ENCODE results near the gene GALNT13.
"Not testable (repeated sequence)": the region's sequence is repeated elsewhere in the genome, so short reads cannot be mapped to it uniquely, and the experiment has no call there.

GALNT13 gene

GRCh38 chr2:154408786-154409185 lies 537.1 kb downstream of the GALNT13 start:
- no peak for DNase-seq (ENCODE audit: low spot score)

- DNase-seq (ENCODE audit: low spot score), result no peak
Observed at GRCh38 chr2:154422251-154422650, 550.5 kb downstream of the GALNT13 start.

- peak; percentile 8 for DNase-seq (ENCODE audit: low spot score)
Observed at GRCh38 chr2:154425994-154426393, 554.3 kb downstream of the GALNT13 start.

- DNase-seq (ENCODE audit: low spot score), result no peak
Observed at GRCh38 chr2:154427453-154427852, 555.7 kb downstream of the GALNT13 start.

GRCh38 chr2:154428022-154428421 lies 556.3 kb downstream of the GALNT13 start:
- DNase-seq (ENCODE audit: low spot score), result no peak

- DNase-seq (ENCODE audit: low spot score), result no peak
Observed at GRCh38 chr2:154433010-154433409, 561.3 kb downstream of the GALNT13 start.

GRCh38 chr2:154437104-154437503 lies 565.4 kb downstream of the GALNT13 start:
- no peak for DNase-seq (ENCODE audit: low spot score)

GRCh38 chr2:154439156-154439555 lies 567.4 kb downstream of the GALNT13 start:
- no peak for DNase-seq (ENCODE audit: low spot score)

- DNase-seq (ENCODE audit: low spot score), result no peak
Observed at GRCh38 chr2:154443919-154444318, 572.2 kb downstream of the GALNT13 start.

- no peak for DNase-seq (ENCODE audit: low spot score)
Observed at GRCh38 chr2:154446324-154446723, 574.6 kb downstream of the GALNT13 start.

- DNase-seq (ENCODE audit: low spot score), result no peak
Observed at GRCh38 chr2:154447727-154448418, 576.2 kb downstream of the GALNT13 start.

GRCh38 chr2:154449951-154450658 lies 578.4 kb downstream of the GALNT13 start:
- peak; percentile 14 for DNase-seq (ENCODE audit: low spot score)

- DNase-seq (ENCODE audit: low spot score), result no peak
Observed at GRCh38 chr2:154452471-154452870, 580.7 kb downstream of the GALNT13 start.

GRCh38 chr2:154452906-154453493 lies 581.3 kb downstream of the GALNT13 start:
- DNase-seq (ENCODE audit: low spot score), result no peak

- DNase-seq (ENCODE audit: low spot score), result no peak
Observed at GRCh38 chr2:154455166-154455565, 583.4 kb downstream of the GALNT13 start.

GRCh38 chr2:154455866-154456265 lies 584.1 kb downstream of the GALNT13 start:
- no peak for DNase-seq (ENCODE audit: low spot score)

- no peak for DNase-seq (ENCODE audit: low spot score)
Observed at GRCh38 chr2:154457286-154457685, 585.6 kb downstream of the GALNT13 start.

- no peak for DNase-seq (ENCODE audit: low spot score)
Observed at GRCh38 chr2:154459286-154459685, 587.6 kb downstream of the GALNT13 start.

- DNase-seq (ENCODE audit: low spot score), result no peak
Observed at GRCh38 chr2:154462634-154463033, 590.9 kb downstream of the GALNT13 start.

GRCh38 chr2:154466226-154466625 lies 594.5 kb downstream of the GALNT13 start:
- no peak for DNase-seq (ENCODE audit: low spot score)

GRCh38 chr2:154470376-154470775 lies 598.7 kb downstream of the GALNT13 start:
- no peak for DNase-seq (ENCODE audit: low spot score)

GRCh38 chr2:154471492-154471891 lies 599.8 kb downstream of the GALNT13 start:
- not testable (repeated sequence) for DNase-seq (ENCODE audit: low spot score)

GRCh38 chr2:154477319-154477718 lies 605.6 kb downstream of the GALNT13 start:
- DNase-seq (ENCODE audit: low spot score), result no peak

Data from Ammon's horn (tissue), 1 donor.